Keratinocyte (primary cell): ENCODE measurements around the gene PLAAT2. TPM values are rescaled to one million over a fixed set of nuclear protein-coding genes. Genes with fewer than 3 reads are reported as not detected.

Experiments
- DNase-seq: peaks from one replicate; pipeline ENCODE4 v3.0.0-alpha.2; 2011; ENCODE audit warnings: low read depth, missing footprints, low spot score
- FAIRE-seq: peaks from 2 replicates; lab custom pipeline; 2011; peaks lifted over from hg19 to GRCh38; lab: Jason Lieb, UNC
- H2AFZ ChIP-seq: 2 replicates; pipeline ENCODE4 v1.6.0; 2012; ENCODE audit warnings: low read length, control low read depth, inconsistent platforms; ENCODE audit not compliant: control insufficient read depth
- H3K27ac ChIP-seq: 2 replicates; pipeline ENCODE4 v1.5.1; 2011; ENCODE audit warnings: low read length; ENCODE audit not compliant: control insufficient read depth, insufficient read depth
- H3K27me3 ChIP-seq: 3 replicates; pipeline ENCODE4 v1.6.0; 2011; ENCODE audit warnings: low read length; ENCODE audit not compliant: control insufficient read depth, insufficient read depth; ENCODE audit errors: extremely low read depth
- H3K36me3 ChIP-seq, 2 experiments: 2 replicates in 1 of 2; 3 replicates in 1 of 2; pipeline ENCODE4 v1.5.1; 2011; ENCODE audit warnings: low read length in 2 of 2, mild to moderate bottlenecking in 1 of 2; ENCODE audit not compliant: control insufficient read depth in 2 of 2, insufficient read depth in 2 of 2; ENCODE audit errors: extremely low read depth in 1 of 2
- H3K4me1 ChIP-seq: 3 replicates; pipeline ENCODE4 v1.5.1; 2011; ENCODE audit warnings: low read length; ENCODE audit not compliant: control insufficient read depth, insufficient read depth; ENCODE audit errors: extremely low read depth
- H3K4me2 ChIP-seq: 3 replicates; pipeline ENCODE4 v1.6.0; 2011; ENCODE audit warnings: low read depth, low read length; ENCODE audit not compliant: control insufficient read depth, insufficient read depth; ENCODE audit errors: extremely low read depth
- H3K4me3 ChIP-seq, 3 experiments: fragments of 200-600 bp in 1 of 3; sonication (generic) in 1 of 3; 2 replicates in 2 of 3; 3 replicates in 1 of 3; pipeline ENCODE4 v1.5.1; 2011 to 2016; ENCODE audit warnings: low read length in 3 of 3, mild to moderate bottlenecking in 3 of 3, control low read depth in 2 of 3, inconsistent platforms in 1 of 3, low read depth in 1 of 3, mixed read lengths in 1 of 3, mixed run types in 1 of 3, moderate library complexity in 1 of 3; ENCODE audit not compliant: control insufficient read depth in 2 of 3, insufficient read depth in 2 of 3; ENCODE audit errors: extremely low read depth in 1 of 3
- H3K79me2 ChIP-seq: 2 replicates; pipeline ENCODE4 v1.6.0; 2012; ENCODE audit warnings: low read length; ENCODE audit not compliant: control insufficient read depth, insufficient read depth
- H3K9ac ChIP-seq: 3 replicates; pipeline ENCODE4 v1.6.0; 2011; ENCODE audit warnings: low read length; ENCODE audit not compliant: control insufficient read depth, insufficient read depth; ENCODE audit errors: extremely low read depth
- H3K9me1 ChIP-seq: 3 replicates; pipeline ENCODE4 v1.6.0; 2011; ENCODE audit warnings: low read length; ENCODE audit not compliant: control insufficient read depth, insufficient read depth; ENCODE audit errors: extremely low read depth
- H3K9me3 ChIP-seq: 2 replicates; pipeline ENCODE4 v1.5.1; 2012; ENCODE audit warnings: low read depth, low read length; ENCODE audit not compliant: control insufficient read depth
- H4K20me1 ChIP-seq: 3 replicates; pipeline ENCODE4 v1.6.0; 2011; ENCODE audit warnings: low read length; ENCODE audit not compliant: control insufficient read depth, insufficient read depth; ENCODE audit errors: extremely low read depth
- EZH2 ChIP-seq: IDR thresholded peaks from one replicate; pipeline ENCODE4 v1.6.1; 2012; ENCODE audit warnings: inconsistent platforms, mild to moderate bottlenecking, low read length, moderate library complexity
- dilution Hi-C: fragments of 300-500 bp; cut with MboI; formaldehyde crosslinking; loops from one replicate; pipeline ENCODE4 v1.7.0; 2020; ENCODE audit warnings: low sequenced_read_pairs; ENCODE audit not compliant: extremely low pct_ligation_motif_present
- polyA minus RNA-seq, 3 experiments: library from RNA; depleted of rRNA, polyadenylated mRNA; stranded (reverse); fragments of >200 nt; gene quantifications; 1 replicate in 1 of 3; 2 replicates in 1 of 3; 3 replicates in 1 of 3; pipeline ENCODE4 v1.2.3, GENCODE V29; 2011
- polyA plus RNA-seq, 5 experiments: library from polyadenylated mRNA; depleted of rRNA in 3 of 5; stranded (reverse) in 3 of 5; stranded (forward) in 1 of 5; unstranded in 1 of 5; fragments of >200 nt; gene quantifications; 1 replicate in 1 of 5; 2 replicates in 3 of 5; 3 replicates in 1 of 5; pipeline versions ENCODE4 v1.2.1 to v1.2.3, GENCODE V29; 2011 to 2012; ENCODE audit warnings: missing spikeins in 2 of 5, low read depth in 1 of 5, low replicate concordance in 1 of 5
- TF ChIP-seq, protein P1 (sequence below), 3 experiments: IDR thresholded peaks in 1 of 3; conservative IDR thresholded peaks in 1 of 3; optimal IDR thresholded peaks in 1 of 3; 2 replicates in 2 of 3; 3 replicates in 1 of 3; pipeline versions ENCODE3 to v1.5.1; 2011; ENCODE audit warnings: low read length in 3 of 3, mild to moderate bottlenecking in 3 of 3, moderate library complexity in 2 of 3, control low read depth in 1 of 3, inconsistent platforms in 1 of 3; ENCODE audit not compliant: insufficient read depth in 2 of 3; ENCODE audit errors: extremely low read depth in 1 of 3

The PLAAT2 gene
- polyA plus RNA-seq (0.29 to 1.4 TPM (median 0.46 TPM) in 3 replicates), polyA minus RNA-seq (1.1 TPM in 1 of 3 replicates, not detected in the others)
- polyA plus RNA-seq (2011; ENCODE audit: low read depth), result 1.9 TPM
- polyA plus RNA-seq (2011; cell fraction: cytosol; rRNA removed), result 0.49 and 1.0 TPM in 2 replicates
- 0.53 and 0.69 TPM in 2 replicates for polyA plus RNA-seq (2011; cell fraction: nucleus; rRNA removed)
- 0.16 and 1.2 TPM in 2 replicates for polyA plus RNA-seq (2012; ENCODE audit: low replicate concordance)
- polyA minus RNA-seq (2011; cell fraction: cytosol; rRNA and poly(A)+ RNA removed), result not detected
- polyA minus RNA-seq (2011; cell fraction: nucleus; rRNA and poly(A)+ RNA removed), result not detected in 2 replicates

DNA sequence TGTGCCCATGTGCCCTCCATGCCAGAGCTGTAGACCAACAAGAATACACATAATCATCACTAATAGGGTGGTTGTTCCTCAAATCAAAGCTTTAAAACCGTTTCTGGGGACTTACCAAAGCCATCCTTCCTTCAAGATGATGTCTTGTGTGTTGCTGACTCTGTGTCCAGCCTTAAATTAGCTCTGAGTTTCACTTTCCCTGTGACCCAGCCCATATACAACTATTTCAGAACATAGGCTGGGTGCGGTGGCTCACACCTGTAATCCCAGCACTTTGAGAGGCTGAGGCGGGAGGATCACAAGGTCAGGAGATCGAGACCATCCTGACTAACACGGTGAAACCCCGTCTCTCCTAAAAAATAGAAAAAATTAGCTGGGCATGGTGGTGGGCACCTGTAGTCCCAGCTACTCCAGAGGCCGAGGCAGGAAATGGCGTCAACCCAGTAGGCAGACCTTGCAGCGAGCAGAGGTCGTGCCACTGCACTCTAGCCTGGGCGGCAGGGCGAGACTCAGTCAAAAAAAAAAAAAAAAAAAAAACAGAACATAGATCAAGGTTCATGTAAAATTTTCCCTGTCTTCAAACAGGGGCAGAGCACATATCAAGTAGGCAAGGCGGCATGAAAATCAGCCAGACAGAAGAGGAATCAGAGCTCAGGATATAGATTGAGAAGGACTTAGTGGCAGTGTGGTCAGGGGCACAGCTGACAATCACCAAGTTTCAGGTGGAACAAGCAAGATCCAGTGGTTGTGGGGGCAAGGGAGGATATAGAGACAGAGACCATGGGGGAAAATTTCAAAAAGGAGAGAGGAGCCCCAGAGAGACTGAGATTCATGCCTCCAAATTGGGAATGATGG lies at the start of gene PLAAT2:
Gene PLAAT2 (minus strand): TSS at position 179 of the 855 bp plus-strand sequence. CDS start 55 bp downstream, at position 124.
- Histone ChIP-seq H3K4me3 (no peak within 1 kb of the TSS), H3K9ac (no peak within 1 kb of the TSS), H3K36me3 (no peaks in the 10 kb centered on the region), H3K9me3 (no peaks in the 10 kb centered on the region), H3K9me1 (no peaks in the 10 kb centered on the region), H2AFZ (no peak within 1 kb of the TSS), H3K27me3 (no peaks in the 10 kb centered on the region), H3K79me2 (no peaks in the 10 kb centered on the region), H3K27ac (no peak within 1 kb of the TSS), H4K20me1 (no peaks in the 10 kb centered on the region), H3K4me1 (peaks cover 48% of the 10 kb centered on the region), H3K4me2 (no peak within 1 kb of the TSS)
- dilution Hi-C loops, result no loop called here
- no peak for TF ChIP-seq EZH2
- TF ChIP-seq, protein P1, sequence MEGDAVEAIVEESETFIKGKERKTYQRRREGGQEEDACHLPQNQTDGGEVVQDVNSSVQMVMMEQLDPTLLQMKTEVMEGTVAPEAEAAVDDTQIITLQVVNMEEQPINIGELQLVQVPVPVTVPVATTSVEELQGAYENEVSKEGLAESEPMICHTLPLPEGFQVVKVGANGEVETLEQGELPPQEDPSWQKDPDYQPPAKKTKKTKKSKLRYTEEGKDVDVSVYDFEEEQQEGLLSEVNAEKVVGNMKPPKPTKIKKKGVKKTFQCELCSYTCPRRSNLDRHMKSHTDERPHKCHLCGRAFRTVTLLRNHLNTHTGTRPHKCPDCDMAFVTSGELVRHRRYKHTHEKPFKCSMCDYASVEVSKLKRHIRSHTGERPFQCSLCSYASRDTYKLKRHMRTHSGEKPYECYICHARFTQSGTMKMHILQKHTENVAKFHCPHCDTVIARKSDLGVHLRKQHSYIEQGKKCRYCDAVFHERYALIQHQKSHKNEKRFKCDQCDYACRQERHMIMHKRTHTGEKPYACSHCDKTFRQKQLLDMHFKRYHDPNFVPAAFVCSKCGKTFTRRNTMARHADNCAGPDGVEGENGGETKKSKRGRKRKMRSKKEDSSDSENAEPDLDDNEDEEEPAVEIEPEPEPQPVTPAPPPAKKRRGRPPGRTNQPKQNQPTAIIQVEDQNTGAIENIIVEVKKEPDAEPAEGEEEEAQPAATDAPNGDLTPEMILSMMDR (optimal IDR thresholded peaks at IDR 0.05 in 1 of 3, IDR thresholded peaks at IDR 0.05 in 1 of 3, conservative IDR thresholded peaks at IDR 0.05 in 1 of 3; ENCODE audit: extremely low read depth in 1 of 3, insufficient read depth in 2 of 3, low read length in 3 of 3), result no peak
- DNase-seq (no peak), FAIRE-seq (no peak)

DNA sequence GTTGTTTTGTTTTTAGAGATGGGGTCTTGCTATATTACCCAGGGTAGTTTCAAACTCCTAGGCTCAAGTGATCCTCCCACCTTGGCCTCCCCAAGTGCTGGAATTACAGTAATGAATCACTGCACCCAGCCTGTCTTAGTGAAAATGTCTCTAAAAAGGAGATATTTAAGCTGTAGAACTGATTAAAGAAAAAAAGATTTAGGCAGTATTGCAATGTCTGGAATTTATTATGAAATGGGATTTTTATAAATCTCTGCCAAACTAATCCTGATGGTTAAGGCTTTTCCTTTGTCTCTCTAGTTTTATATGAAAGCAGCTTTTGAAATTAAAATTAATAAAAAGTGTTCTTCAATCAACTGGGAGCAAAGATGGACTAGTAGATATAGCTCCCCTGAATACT lies 49.0 kb upstream of the PLAAT2 start:
- Histone ChIP-seq H4K20me1 (no peaks in the 10 kb centered on the region), H3K9ac (no peak overlapping the region), H3K36me3 (no peaks in the 10 kb centered on the region), H3K4me3 (no peak overlapping the region), H3K27me3 (peaks cover 9% of the 10 kb centered on the region), H3K27ac (no peak overlapping the region), H3K4me2 (no peak overlapping the region), H3K4me1 (no peaks in the 10 kb centered on the region), H3K79me2 (no peaks in the 10 kb centered on the region), H2AFZ (no peak overlapping the region), H3K9me3 (no peaks in the 10 kb centered on the region), H3K9me1 (no peaks in the 10 kb centered on the region)
- DNase-seq (no peak), FAIRE-seq (no peak)
- dilution Hi-C loops, result no loop called here
- no peak for TF ChIP-seq EZH2
- TF ChIP-seq, protein P1 (optimal IDR thresholded peaks at IDR 0.05 in 1 of 3, IDR thresholded peaks at IDR 0.05 in 1 of 3, conservative IDR thresholded peaks at IDR 0.05 in 1 of 3; ENCODE audit: extremely low read depth in 1 of 3, insufficient read depth in 2 of 3, low read length in 3 of 3), result no peak
